ENCODE results near the gene KIAA0930.

GRCh38 chr22:45221201-45221600 is 19.5 kb downstream of the KIAA0930 start:
- TF ChIP-seq CTCF (IDR thresholded peaks at IDR 0.05) (no peak), POLR2A (IDR thresholded peaks at IDR 0.05) (no peak)

All from uterus (tissue), 2 donors.